Loucy (cell line): ENCODE results near the gene IL11.

Experiments
- H2AFZ ChIP-seq: fragments of 200-600 bp; sonication (generic); 2 replicates; pipeline ENCODE4 v1.6.0; 2016; ENCODE audit warnings: antibody characterized with exemption, mild to moderate bottlenecking, low read length, moderate library complexity
- H3F3A ChIP-seq: fragments of 200-600 bp; 2 replicates; pipeline ENCODE4 v1.6.0; 2016; ENCODE audit warnings: antibody characterized with exemption, low read depth, mild to moderate bottlenecking
- H3K27me3 ChIP-seq: fragments of 200-600 bp; sonication (generic); 2 replicates; pipeline ENCODE4 v1.6.1; 2014; ENCODE audit warnings: low read length, mild to moderate bottlenecking; ENCODE audit not compliant: insufficient read depth, poor library complexity, severe bottlenecking
- H3K36me3 ChIP-seq: fragments of 200-600 bp; sonication (generic); 2 replicates; pipeline ENCODE4 v1.6.1; 2016; ENCODE audit warnings: low read length; ENCODE audit not compliant: insufficient read depth
- H3K4me1 ChIP-seq: fragments of 200-600 bp; sonication (generic); 2 replicates; pipeline ENCODE4 v1.5.1; 2014; ENCODE audit warnings: low read length, mild to moderate bottlenecking; ENCODE audit not compliant: insufficient read depth, poor library complexity, severe bottlenecking
- H3K4me2 ChIP-seq: fragments of 200-600 bp; sonication (generic); 2 replicates; pipeline ENCODE4 v1.6.0; 2014; ENCODE audit warnings: antibody characterized with exemption, low read length, low read depth, mild to moderate bottlenecking; ENCODE audit not compliant: poor library complexity, severe bottlenecking
- H3K4me3 ChIP-seq: fragments of 200-600 bp; sonication (generic); 2 replicates; pipeline ENCODE4 v1.5.1; 2014; ENCODE audit warnings: low read length, mild to moderate bottlenecking, mixed read lengths; ENCODE audit not compliant: poor library complexity, severe bottlenecking
- H3K79me2 ChIP-seq: fragments of 200-600 bp; sonication (generic); 2 replicates; pipeline ENCODE4 v1.6.1; 2014; ENCODE audit warnings: low read length; ENCODE audit not compliant: insufficient read depth
- H3K9ac ChIP-seq: fragments of 200-600 bp; sonication (generic); 2 replicates; pipeline ENCODE4 v1.6.0; 2014; ENCODE audit warnings: mild to moderate bottlenecking, low read depth, low read length, moderate library complexity; ENCODE audit not compliant: poor library complexity, severe bottlenecking
- H3K9me2 ChIP-seq: fragments of 200-600 bp; sonication (generic); replicated peaks from 2 replicates; pipeline ENCODE4 v1.6.1; 2016; ENCODE audit warnings: low read depth, low read length, mixed read lengths
- H3K9me3 ChIP-seq: fragments of 200-600 bp; sonication (generic); 2 replicates; pipeline ENCODE4 v1.6.1; 2014; ENCODE audit warnings: mild to moderate bottlenecking, antibody characterized with exemption, low read length, low read depth; ENCODE audit not compliant: insufficient read depth
- H4K20me1 ChIP-seq: fragments of 200-600 bp; sonication (generic); 2 replicates; pipeline ENCODE4 v1.6.0; 2014; ENCODE audit warnings: antibody characterized with exemption, low read length, mild to moderate bottlenecking; ENCODE audit not compliant: insufficient read depth, poor library complexity, severe bottlenecking
- EZH2phosphoT487 ChIP-seq: fragments of 200-600 bp; IDR thresholded peaks from 2 replicates; pipeline ENCODE4 v1.6.1; 2018; ENCODE audit warnings: antibody characterized with exemption, mild to moderate bottlenecking, moderate library complexity, borderline replicate concordance
- TF ChIP-seq, protein P1 (sequence below): fragments of 200-600 bp; sonication (generic); conservative IDR thresholded peaks from 2 replicates; pipeline ENCODE4 v1.5.1; 2014; ENCODE audit warnings: mild to moderate bottlenecking, antibody characterized with exemption, low read length

The IL11 gene

DNA sequence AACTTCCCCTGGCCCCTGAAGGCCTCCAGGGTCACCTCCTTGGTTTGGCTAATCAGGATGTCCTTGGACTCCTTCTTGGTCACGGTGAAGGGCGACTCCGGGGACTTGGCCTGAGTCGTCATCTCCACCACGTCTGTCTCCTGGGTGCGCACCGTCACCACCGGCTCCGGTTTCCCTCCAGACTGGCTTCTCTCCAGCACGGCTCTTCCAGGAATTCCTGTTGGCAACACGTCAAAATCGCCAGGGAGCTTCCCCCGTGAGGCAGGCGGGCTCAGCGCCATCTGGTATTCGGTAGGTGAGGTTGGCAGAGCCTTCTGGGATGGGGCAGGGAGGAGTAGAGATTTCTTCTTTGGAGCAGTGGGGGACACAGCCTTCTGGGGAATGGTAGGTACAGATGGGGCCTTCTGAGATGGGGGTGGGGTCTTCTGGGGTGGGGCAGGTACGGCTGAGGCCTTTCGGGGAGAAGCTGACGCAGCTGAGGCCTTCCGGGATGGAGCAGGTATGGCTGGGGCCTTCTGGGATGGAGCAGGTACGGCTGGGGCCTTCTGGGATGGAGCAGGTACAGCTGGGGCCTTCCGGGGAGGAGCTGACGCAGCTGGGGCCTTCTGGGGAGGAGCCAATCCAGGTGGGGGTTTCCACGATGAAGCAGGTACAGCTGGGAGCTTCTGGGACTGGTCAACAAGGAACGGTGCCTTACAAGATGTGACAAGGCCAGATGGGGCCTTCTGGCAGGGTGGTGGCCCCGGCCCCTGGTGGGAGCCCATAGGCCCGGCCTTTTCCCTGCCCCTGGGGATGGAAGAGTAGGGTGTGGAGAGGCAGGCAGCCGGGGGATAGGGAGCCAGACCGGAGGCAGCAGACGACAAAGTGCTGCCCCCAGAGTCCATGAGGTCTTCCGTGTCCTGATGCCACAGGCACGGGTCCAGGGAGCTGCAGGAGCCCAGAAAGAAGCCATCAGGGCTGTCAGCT lies 11.0 kb downstream of the IL11 start:
- Histone ChIP-seq H3K36me3 (no peaks in the 10 kb centered on the region), H4K20me1 (no peaks in the 10 kb centered on the region), H3K9me2 (no peaks in the 10 kb centered on the region), H3K4me1 (no peaks in the 10 kb centered on the region), H3K4me2 (no peak overlapping the region), H2AFZ (no peak overlapping the region), H3K27me3 (no peaks in the 10 kb centered on the region), H3K9ac (no peak overlapping the region), H3F3A (no peaks in the 10 kb centered on the region), H3K9me3 (no peaks in the 10 kb centered on the region), H3K79me2 (no peaks in the 10 kb centered on the region), H3K4me3 (no peak overlapping the region)
- no peak for TF ChIP-seq EZH2phosphoT487
- TF ChIP-seq, protein P1, sequence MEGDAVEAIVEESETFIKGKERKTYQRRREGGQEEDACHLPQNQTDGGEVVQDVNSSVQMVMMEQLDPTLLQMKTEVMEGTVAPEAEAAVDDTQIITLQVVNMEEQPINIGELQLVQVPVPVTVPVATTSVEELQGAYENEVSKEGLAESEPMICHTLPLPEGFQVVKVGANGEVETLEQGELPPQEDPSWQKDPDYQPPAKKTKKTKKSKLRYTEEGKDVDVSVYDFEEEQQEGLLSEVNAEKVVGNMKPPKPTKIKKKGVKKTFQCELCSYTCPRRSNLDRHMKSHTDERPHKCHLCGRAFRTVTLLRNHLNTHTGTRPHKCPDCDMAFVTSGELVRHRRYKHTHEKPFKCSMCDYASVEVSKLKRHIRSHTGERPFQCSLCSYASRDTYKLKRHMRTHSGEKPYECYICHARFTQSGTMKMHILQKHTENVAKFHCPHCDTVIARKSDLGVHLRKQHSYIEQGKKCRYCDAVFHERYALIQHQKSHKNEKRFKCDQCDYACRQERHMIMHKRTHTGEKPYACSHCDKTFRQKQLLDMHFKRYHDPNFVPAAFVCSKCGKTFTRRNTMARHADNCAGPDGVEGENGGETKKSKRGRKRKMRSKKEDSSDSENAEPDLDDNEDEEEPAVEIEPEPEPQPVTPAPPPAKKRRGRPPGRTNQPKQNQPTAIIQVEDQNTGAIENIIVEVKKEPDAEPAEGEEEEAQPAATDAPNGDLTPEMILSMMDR, result no peak

DNA sequence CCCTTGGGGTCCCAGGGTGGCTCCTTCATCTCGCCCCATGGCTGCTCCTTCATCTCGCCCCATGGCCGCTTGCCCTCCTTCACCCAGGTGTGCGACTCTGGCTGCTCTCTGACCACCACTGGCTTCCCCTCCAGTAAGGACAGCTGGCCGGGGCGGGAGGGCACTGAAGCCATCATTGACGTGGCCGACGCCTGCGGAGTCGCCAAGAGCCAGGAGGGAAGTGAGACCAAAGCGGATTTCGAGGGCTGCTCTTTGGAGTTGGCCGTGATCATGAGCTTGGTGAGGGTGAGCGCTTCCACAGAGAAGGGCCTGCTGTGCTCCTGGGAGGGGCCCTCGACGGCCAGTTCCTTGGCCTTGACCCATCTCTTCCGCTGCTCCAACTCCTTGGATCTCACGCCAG lies 11.8 kb downstream of the IL11 start:
- no peak overlapping the region for H3K9ac ChIP-seq
- H4K20me1 ChIP-seq, result no peaks in the 10 kb centered on the region
- H3K27me3 ChIP-seq, result no peaks in the 10 kb centered on the region
- no peaks in the 10 kb centered on the region for H3K36me3 ChIP-seq
- no peaks in the 10 kb centered on the region for H3K9me3 ChIP-seq
- no peak overlapping the region for H2AFZ ChIP-seq
- H3K79me2 ChIP-seq, result no peaks in the 10 kb centered on the region
- H3K9me2 ChIP-seq, result no peaks in the 10 kb centered on the region
- H3K4me2 ChIP-seq, result no peak overlapping the region
- no peaks in the 10 kb centered on the region for H3F3A ChIP-seq
- H3K4me3 ChIP-seq, result no peak overlapping the region
- TF ChIP-seq EZH2phosphoT487, result no peak
- TF ChIP-seq, protein P1, result no peak
- no peaks in the 10 kb centered on the region for H3K4me1 ChIP-seq

DNA sequence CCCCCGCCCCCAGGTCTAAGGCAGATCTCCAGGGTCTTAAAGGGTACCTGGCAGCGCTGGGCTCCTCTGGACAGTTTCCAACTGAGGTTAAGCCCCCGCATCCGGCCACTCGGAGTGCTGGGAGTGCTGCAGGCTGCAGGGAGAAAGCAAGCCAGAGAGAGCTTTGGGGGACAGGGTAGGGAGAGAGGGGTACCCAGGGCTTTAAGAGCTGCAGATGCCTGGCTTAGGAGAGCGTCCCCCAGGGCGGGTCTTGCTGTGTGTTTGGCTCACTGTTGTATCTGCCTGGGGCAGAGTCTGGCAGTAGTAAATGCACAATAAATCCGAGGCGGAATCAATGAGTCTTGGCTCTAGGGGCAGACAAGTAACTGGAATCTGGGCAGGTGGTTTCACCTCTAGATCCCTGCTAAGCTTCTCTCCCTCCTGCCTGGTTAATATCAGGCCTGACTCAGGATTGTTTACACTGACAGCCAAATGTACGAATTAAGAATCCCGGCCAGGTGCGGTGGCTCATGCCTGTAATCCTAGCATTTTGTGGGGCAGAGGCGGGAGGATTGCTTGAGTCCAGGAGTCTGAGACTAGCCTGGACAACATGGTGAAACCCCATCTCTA lies 14.9 kb downstream of the IL11 start:
- Histone ChIP-seq H3K9me3 (no peaks in the 10 kb centered on the region), H3K4me2 (no peak overlapping the region), H3K9ac (no peak overlapping the region), H3K4me1 (no peaks in the 10 kb centered on the region), H3K36me3 (no peaks in the 10 kb centered on the region), H2AFZ (no peak overlapping the region), H4K20me1 (no peaks in the 10 kb centered on the region), H3K27me3 (no peaks in the 10 kb centered on the region), H3F3A (no peaks in the 10 kb centered on the region), H3K79me2 (no peaks in the 10 kb centered on the region), H3K4me3 (no peak overlapping the region), H3K9me2 (no peaks in the 10 kb centered on the region)
- TF ChIP-seq, protein P1, result no peak
- no peak for TF ChIP-seq EZH2phosphoT487
